Peyer's patch (tissue), 4 donors: ENCODE data around the gene NLRC3.

Experiments used
- CTCF ChIP-seq, 6 experiments: fragments of 450-650 bp in 4 of 6; fragments of 200-600 bp in 2 of 6; sonication (generic) in 1 of 6; IDR thresholded peaks; one replicate each; pipeline ENCODE4 v1.5.1; 2017 to 2019; ENCODE audit warnings: antibody characterized with exemption in 6 of 6, mild to moderate bottlenecking in 3 of 6, moderate library complexity in 1 of 6
- POLR2A ChIP-seq, 2 donors: fragments of 450-650 bp; IDR thresholded peaks; one replicate each; pipeline ENCODE4 v1.5.1; 2017; ENCODE audit warnings: antibody characterized with exemption in 2 of 2, mild to moderate bottlenecking in 2 of 2, moderate library complexity in 2 of 2

- TF ChIP-seq CTCF (IDR thresholded peaks at IDR 0.05) (no peak), POLR2A (IDR thresholded peaks at IDR 0.05) (no peak)
These were observed 75.3 kb downstream of the NLRC3 start for GRCh38 chr16:3501783-3502400.
